ENCODE results near the gene SRSF8.
"Not testable (repeated sequence)": the region's sequence is repeated elsewhere in the genome, so short reads cannot be mapped to it uniquely, and the experiment has no call there.

Gene SRSF8, protein sequence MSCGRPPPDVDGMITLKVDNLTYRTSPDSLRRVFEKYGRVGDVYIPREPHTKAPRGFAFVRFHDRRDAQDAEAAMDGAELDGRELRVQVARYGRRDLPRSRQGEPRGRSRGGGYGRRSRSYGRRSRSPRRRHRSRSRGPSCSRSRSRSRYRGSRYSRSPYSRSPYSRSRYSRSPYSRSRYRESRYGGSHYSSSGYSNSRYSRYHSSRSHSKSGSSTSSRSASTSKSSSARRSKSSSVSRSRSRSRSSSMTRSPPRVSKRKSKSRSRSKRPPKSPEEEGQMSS

DNA sequence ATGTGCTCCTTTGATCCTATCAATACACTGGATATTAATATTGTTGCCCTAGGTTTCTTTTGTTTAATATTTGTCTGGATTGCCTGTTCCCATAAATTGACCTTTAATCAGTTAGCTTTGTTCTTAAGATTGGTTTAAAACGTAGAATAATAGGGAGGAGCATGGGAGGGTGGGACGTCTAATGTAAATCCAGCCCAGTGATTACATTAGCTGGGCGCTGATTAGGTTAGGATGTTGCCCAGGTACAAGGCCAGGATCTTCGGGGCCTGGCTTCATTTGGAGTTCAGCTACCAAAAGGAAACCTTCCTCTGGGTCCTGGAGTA lies at the start of gene SRSF8:
Gene SRSF8, plus strand, starts transcription at position 204 of the 323 bp plus-strand sequence. CDS start 308 bp downstream, outside the sequence.
- FAIRE-seq: no peak

DNA sequence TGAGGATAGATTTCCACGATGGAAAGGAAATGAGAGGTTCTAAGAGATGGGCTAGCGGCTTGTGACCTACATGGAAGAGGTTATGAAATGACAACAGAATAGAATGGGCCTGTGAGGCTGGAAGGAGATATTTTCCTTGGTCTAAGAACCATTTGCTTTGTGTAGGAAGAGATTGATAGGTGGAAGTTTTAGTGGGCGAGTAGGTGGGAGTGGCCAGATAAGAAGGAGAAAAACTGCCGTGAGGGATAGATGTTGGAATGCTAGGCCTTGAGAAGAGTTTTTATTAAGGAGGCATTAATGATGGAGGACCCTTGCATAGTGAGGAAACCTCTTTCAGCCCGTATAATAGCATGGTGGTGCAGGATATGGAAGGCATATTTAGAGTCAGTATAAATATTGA lies 45.3 kb upstream of the SRSF8 start:
- not testable (repeated sequence) for FAIRE-seq

DNA sequence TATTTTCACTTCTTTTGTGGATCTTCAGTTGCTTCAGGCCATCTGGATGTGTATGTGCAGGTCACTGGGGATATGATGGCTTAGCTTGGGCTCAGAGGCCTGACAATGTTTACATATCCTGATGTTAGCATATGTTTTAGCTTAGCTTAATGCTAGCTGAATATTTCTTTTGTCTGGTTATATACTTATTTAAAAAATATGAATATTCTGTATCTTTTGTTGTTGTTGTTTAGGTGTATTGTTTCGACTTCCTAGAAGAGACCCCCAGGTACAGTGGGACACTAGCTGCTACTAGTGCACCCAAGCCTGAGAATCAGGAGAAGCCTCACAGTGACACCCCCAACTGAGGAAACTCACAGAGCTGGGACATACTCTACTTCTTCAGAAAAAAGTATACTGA lies 41.8 kb upstream of the SRSF8 start, which contains the start of gene KDM4E:
Gene KDM4E, plus strand, starts transcription at position 301 of the 400 bp plus-strand sequence. CDS start 300 bp downstream, outside the sequence.
- FAIRE-seq: no peak

DNA sequence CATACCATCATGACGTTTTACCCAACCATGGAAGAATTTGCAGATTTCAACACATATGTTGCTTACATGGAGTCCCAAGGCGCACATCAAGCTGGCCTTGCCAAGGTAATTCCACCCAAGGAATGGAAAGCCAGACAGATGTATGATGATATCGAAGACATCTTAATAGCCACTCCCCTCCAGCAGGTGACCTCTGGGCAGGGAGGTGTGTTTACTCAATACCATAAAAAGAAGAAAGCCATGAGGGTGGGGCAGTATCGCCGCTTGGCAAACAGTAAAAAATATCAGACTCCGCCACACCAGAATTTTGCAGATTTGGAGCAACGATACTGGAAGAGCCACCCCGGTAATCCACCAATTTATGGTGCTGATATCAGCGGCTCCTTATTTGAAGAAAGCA lies 41.1 kb upstream of the SRSF8 start:
- not testable (repeated sequence) for FAIRE-seq

DNA sequence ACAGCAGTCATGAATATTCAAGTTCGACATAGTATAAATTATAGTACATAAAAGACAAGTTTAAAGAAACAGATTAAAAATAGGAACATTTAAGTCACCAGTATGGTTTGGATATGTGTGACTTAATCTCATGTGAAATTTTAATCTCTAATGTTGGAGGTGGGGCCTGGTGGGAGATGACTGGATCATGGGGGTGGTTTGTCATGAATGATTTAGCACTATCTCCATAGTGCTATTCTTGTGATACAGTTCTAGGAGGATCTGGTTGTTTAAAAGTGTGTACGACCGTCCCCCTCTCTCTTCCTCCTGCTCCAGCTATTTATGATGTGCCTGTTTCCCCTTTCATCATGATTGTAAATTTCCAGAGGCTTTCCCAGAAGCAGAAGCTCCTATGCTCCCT lies 38.4 kb upstream of the SRSF8 start:
- no peak for FAIRE-seq

DNA sequence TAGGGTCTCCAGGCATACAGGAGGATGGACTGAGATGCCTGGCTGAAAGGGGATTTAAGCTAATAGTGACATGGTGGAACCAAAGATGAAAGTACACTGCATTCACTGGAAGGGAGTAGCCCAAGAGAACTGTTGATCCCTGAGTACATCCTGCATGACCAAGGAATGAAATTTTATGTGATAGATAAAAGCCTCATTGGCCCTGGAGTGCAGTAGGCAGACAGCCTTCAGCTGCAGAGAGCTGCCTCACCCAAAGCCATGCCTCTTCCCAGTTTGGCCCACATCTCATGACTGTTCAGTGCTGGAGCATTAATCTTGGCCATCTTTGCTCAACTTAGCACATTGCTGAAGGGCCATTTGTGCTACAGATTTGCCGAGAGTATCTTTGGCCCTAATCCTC lies 33.7 kb upstream of the SRSF8 start:
- no peak for FAIRE-seq

DNA sequence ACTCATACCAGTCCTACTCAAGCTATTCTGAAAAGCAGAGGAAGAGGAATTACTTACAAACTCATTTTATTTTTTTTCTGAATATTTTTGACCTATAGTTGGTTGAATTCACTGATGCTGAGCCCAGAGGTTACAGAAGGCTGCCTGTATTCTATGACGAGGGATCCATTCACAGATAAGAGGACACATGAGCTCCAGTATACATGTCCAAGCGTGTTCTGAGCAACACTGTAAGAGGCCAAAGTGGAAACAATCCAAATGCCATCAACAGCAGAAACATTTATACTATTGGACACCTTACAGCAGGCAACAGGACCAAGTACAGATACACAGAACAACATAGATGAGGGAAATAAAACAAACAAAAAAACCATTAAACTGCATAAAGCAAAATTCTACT lies 31.4 kb upstream of the SRSF8 start:
- FAIRE-seq: no peak

DNA sequence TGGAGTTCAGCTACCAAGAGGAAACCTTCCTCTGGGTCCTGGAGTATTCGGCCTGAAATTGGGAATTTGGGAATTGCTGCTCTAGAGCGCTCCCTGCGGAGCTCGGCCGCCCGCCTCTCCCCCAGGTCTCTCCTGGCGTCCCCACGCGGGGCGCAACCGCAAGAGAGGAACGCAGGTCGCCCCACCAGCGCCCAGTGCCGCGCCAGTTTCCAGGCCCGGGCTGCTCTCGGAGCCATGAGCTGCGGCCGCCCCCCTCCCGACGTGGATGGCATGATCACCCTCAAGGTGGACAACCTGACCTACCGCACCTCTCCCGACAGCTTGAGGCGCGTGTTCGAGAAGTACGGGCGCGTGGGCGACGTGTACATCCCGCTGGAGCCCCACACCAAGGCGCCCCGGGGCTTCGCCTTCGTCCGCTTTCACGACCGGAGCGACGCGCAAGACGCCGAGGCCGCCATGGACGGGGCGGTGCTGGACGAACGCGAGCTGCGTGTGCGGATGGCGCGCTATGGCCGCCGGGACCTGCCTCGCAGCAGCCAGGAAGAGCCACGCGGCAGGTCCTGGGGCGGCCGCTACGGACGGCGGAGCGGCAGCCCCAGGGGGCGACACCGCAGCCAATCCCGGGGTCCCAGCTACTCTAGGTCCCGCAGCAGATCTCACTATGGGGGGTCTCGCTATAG lies 29.2 kb upstream of the SRSF8 start:
- FAIRE-seq: not testable (repeated sequence)

DNA sequence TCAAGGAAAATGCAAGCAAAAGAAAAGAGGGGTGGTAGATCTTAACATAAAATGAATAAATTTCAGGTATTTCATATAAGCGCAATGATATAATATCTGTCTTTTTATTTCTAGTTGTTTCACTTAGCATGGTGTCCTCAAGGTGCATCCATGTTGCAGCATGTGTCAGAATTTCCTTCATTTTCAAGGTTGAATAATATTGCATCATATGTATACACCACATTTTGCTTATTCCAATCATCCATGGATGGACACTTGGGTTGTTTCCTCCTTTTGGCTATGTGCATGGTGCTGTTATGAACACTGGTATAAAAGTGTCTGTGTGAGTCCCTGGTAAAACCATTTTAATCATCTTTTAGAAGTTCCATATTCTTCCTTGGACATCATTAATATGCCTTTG lies 24.5 kb upstream of the SRSF8 start:
- FAIRE-seq: no peak

DNA sequence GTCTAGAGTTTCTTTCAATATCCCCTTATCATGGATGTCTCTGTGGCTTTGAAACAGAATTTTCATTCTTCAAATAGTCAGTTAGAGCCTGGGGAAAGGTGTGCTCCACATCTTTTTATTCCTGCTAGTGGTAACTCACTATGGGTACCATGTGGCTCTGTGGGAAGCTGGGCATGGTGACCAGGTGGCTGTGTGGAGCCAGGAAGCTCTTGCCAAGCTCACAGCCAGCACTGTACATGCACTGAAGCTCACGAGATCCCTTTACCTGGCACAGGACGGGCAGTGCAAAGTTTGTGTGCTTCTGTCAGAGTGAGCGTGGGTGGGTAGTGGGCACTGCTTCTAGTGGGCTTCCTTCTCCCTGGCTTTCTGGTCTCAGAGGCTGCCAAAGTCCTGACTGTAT lies 23.8 kb upstream of the SRSF8 start:
- no peak for FAIRE-seq

DNA sequence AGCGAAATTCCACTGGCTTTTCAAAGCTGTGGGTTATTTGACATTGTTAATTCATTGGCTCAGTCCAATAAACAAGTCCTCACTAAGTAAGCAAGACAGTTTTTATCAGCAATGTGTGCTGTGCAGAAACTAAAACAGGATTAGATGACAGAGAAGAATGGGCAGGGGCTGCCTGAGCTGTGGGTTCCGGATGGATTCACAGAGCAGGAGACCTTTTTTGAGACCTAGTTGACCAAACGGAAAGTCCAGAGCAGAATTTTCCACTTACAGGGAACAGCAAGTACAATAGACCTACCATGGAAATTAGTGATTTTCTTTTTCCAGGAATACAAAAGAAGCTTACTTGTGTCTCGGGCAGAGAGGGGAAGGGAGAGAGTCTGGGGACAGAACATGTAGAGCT lies 22.7 kb upstream of the SRSF8 start:
- no peak for FAIRE-seq

DNA sequence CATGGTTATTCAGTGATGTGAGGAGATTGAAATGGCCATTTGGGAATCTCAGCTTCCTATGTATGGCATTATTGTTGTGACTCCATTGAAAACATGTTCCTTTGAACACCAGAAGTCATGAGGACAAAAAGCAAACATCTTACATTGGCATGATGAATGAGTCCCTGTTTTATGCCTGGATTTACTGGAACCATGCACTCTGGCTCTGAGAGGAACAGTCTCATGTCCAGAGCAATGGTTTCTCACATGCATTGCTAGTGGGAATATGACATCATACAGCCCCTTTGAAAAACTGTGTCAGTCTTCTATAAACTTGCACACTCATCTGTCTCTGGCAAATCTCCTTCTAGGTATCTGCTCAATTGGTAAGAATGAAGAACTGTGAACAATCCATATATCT lies 20.9 kb upstream of the SRSF8 start:
- no peak for FAIRE-seq

DNA sequence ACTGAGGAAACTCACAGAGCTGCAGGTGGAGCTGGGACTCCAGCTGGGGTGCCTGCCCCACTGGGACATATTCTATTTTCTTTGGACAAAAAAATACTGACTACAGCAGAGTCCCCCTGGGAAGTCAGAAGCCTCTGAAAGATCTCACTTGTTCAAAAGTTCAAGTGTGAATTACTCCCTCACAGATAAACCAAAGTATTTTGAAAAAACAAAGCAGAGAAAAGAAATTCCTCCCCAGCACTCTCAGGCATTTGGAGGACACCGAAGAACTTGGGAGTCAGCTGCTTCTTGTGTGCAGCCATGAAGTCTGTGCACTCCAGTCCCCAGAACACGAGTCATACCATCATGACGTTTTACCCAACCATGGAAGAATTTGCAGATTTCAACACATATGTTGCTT lies 17.6 kb upstream of the SRSF8 start, which contains the start of gene KDM4F:
Gene KDM4F, plus strand, starts transcription at position 301 of the 400 bp plus-strand sequence.
- not testable (repeated sequence) for FAIRE-seq

DNA sequence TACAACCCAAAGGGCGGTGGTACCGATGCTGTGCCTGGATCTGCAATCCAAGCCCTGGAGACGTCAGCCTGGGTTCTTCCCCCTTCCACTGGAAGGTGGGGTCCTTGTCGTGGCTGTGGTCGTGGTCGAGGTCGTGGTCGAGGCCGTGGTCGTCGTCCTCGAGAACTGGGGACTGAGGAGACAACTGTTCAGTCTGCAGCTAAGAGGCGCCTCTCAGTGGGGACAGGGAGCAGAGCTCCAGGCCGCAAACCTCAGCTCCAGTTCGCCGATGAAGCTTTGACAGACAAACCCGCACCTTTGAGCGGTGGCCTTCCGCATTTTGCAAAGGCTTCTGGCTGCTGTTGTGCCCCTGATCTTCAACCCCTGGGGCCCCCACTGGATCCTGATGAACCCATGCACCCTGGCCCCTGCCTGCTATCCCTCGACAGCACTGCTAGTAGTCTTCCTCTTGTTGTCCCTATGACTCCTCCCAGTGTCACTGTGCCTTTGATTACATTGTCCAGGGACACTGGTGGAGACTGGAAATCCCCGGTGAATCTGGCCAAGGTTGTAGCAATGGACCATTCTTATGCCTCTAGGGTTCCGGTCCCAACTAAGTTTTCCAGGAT lies 16.0 kb upstream of the SRSF8 start:
- no peak for FAIRE-seq

DNA sequence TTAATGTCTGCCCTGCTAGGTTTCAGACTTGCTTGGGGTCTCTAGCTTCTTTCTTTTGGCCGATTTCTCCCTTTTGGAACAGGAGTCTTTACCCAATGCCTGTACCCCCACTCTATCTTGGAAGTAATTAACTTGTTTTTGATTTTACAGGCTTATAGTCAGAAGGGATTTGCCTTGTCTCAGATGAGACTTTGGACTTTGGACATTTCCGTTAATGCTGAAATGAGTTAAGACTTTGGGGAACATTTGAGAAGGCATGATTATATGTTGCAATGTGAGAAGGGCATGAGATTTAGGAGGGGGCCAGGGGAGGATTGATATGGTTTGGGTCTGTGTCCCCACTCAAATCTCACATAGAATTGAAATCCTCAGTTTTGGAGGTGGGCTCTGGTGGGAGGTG lies 12.4 kb upstream of the SRSF8 start:
- FAIRE-seq: no peak

DNA sequence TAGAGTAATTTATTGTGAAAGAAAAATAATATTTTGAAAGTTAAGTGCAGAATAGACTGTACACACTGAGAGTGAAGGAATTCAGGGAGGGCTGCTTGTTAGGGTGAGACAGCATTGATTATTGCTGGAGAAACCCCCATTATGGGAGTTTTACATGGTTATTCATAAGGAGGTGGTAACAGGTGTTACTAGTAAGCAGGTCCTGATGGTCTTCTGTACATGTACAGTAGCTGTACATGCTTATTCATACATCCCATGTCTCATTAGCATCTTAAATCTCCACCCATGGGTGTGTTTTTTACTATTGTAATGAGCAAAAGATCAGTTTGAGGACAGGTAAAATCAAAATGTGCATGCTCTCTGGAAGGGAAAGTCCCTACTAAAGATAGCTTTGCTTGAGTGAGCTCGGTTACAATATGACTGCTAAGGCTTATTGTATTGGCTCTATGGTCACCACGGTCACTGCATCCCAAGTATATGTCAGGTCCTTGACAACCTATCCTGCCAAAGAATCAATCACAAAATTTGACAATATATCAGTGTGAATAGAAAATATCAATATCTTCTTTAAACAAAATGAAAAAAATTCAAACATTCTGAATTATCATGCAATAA lies 11.3 kb upstream of the SRSF8 start:
- FAIRE-seq: no peak

DNA sequence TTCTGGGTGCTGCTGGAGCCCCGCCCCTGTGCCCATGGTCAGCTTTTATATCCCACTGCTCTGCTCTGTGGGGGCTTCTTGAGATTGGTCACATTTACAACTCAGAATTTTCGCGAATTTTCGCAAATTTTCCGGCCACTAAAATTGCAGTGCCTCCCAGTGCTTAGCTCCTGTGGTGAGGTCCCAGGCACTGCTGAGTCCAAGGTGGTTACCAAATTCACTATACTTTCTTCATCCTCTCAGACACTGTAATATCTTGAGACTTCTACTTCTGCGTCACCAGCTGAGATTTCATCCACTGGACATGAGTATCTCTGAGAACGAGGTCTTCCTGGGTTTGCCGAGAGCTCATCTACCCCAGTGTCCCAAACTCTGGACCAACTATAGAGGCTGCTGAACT lies 8.8 kb upstream of the SRSF8 start:
- FAIRE-seq: no peak

DNA sequence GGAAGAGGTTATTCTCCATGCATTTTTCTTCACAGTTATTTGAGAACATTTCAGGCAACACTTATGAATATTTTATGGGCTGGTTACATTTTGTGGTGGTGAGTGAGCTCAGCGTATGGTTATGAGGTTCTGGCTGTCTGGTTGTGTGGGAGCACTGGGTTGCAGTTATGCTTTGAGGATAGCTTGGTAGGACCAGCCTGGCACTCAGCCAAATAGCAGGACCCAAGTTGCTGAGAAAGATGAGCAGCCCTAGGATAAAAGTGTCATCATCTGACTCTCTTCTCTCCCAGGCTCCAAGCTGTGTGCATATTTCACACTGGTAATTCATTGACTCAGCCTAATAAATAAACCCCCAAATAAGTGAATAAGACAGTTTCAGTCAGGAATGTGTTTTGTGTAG lies 8.1 kb upstream of the SRSF8 start:
- FAIRE-seq: no peak

DNA sequence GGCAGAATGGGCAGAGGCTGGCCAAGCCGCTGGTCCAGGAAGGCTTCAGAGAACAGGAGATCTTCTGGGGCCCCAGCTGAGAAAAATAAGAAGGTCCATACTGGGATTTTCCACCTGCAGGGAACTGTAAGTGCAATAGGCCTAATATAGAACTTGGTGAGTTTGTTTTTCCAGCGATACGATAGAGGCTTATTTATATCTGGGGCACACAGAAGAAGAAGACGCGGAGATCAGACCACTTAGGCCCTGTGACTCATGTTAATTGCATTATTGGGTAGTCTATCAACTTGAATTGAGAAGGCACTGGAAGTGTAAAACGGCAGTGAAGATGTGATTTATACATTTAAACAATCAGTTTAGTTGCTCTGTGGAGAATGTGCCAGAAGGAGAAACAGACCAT lies 7.7 kb upstream of the SRSF8 start:
- no peak for FAIRE-seq

DNA sequence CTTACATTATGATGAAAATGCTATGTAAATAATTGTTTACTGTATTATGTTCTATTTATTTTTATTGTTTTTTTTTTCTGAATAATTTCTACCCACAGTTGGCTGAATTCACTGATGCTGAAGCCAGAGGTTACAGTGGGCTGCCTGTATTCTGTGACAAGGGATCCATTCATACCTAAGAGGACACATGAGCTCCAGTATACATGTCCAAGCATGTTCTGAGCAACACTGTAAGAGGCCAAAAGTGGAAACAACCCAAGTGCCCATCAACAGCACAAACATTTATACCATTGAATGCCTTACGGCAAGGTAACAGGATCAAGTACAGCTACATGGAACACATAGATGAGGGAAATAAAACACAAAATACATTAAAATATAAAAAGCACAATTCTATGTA lies 1.4 kb upstream of the SRSF8 start:
- FAIRE-seq: no peak

DNA sequence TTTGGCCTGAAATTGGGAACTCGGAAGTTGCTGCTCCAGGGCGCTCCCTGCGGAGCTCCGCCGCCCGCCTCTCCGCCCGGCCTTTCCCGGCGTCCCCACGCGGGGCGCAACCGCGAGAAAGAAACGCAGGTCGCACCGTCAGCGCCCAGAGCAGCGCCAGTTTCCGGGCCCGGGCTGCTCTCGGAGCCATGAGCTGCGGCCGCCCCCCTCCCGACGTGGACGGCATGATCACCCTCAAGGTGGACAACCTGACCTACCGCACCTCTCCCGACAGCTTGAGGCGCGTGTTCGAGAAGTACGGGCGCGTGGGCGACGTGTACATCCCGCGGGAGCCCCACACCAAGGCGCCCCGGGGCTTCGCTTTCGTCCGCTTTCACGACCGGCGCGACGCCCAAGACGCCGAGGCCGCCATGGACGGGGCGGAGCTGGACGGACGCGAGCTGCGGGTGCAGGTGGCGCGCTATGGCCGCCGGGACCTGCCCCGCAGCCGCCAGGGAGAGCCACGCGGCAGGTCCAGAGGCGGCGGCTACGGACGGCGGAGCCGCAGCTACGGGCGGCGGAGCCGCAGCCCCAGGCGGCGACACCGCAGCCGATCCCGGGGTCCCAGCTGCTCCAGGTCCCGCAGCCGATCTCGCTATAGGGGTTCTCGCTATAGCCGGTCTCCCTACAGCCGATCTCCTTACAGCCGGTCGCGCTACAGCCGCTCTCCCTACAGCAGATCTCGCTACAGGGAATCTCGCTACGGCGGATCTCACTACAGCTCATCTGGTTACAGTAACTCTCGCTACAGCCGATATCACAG lies 521 bp downstream of the SRSF8 start:
- FAIRE-seq: no peak

DNA sequence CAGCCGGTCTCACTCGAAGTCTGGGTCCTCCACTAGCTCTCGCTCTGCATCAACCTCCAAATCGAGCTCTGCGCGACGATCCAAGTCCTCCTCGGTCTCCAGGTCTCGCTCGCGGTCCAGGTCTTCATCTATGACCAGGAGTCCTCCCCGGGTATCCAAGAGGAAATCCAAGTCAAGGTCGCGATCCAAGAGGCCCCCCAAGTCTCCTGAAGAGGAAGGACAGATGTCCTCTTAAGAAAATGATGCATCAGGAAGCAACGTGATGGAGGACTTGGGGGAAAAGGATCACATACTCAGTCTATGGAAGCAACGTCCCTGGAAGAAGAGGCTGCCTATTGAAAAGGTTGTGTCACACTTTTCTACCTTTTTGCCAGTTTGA lies 1.1 kb downstream of the SRSF8 start:
- no peak for FAIRE-seq

DNA sequence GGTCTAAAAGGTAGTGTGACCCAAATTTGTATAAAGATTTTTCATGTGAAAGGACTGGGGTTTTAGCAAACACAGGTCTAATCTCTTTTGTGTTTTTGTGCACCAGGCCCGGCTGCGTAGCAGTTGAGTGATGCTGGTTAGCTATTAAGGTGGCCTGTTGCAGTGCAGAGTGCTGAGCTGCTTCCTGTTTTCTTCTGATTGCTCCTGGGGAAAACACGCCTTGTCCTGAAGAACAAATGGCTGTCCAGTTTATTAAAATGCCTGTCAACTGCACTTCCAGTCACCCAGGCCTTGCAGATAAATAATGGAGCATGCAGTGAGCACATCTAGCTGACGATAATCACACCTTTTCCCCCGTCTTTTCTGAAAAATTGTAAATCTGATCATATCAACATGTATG lies 1.8 kb downstream of the SRSF8 start:
- peak; percentile 85 for FAIRE-seq
